NCI-H2171 (cell line): ENCODE data around the gene RFTN1.

ENCODE experiments used
- DNase-seq: peaks from one replicate; lab custom pipeline; 2025; lab: John Stamatoyannopoulos, UW

Gene RFTN1

GRCh38 chr3:16279010-16279801 lies 234.3 kb downstream of the RFTN1 start:
- no peak for DNase-seq

- no peak for DNase-seq
Observed at GRCh38 chr3:16277471-16277870, 236.0 kb downstream of the RFTN1 start.

- no peak for DNase-seq
Observed at GRCh38 chr3:16273867-16274266, 239.6 kb downstream of the RFTN1 start.

- no peak for DNase-seq
Observed at GRCh38 chr3:16272588-16272987, 240.9 kb downstream of the RFTN1 start.

- no peak for DNase-seq
Observed at GRCh38 chr3:16270855-16271254, 242.6 kb downstream of the RFTN1 start.

GRCh38 chr3:16266714-16267113 lies 246.8 kb downstream of the RFTN1 start:
- no peak for DNase-seq
